ENCODE data around the gene FBXL5. TPM values are rescaled to one million over a fixed set of nuclear protein-coding genes. Genes with fewer than 3 reads are reported as not detected.

The FBXL5 gene
- total RNA-seq, 1 donor from 2014 or later: 32.1 TPM

DNA sequence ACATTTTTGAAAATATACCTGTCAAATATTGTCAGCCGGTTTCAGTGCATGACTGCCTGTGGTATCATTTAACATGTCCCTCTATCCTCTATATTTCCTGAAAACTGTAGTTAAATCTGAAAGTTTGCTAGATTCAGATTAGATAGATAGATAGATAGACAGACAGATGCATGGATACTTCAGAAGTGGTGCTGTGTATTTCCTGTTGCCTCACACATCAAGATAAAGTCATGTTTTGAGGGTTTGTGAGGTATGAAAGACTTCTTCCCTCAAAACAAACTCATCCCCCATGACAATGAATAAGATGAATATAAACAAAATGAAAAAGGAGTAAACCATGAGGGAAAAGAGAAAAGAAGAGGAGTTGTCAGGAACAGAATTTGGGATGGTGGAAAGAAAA, 41.7 kb upstream of the FBXL5 start:
- ChIA-PET CTCF (no interaction called here), POLR2A (no interaction called here)
- H3K4me3 Mint-ChIP-seq: no peak overlapping the region
- H3K27ac Mint-ChIP-seq: no peak overlapping the region
- H3K36me3 Mint-ChIP-seq (ENCODE audit: low read depth): no peaks in the 10 kb centered on the region
- no peak for ATAC-seq (ENCODE audit: low read depth)
- TF ChIP-seq, protein P1, sequence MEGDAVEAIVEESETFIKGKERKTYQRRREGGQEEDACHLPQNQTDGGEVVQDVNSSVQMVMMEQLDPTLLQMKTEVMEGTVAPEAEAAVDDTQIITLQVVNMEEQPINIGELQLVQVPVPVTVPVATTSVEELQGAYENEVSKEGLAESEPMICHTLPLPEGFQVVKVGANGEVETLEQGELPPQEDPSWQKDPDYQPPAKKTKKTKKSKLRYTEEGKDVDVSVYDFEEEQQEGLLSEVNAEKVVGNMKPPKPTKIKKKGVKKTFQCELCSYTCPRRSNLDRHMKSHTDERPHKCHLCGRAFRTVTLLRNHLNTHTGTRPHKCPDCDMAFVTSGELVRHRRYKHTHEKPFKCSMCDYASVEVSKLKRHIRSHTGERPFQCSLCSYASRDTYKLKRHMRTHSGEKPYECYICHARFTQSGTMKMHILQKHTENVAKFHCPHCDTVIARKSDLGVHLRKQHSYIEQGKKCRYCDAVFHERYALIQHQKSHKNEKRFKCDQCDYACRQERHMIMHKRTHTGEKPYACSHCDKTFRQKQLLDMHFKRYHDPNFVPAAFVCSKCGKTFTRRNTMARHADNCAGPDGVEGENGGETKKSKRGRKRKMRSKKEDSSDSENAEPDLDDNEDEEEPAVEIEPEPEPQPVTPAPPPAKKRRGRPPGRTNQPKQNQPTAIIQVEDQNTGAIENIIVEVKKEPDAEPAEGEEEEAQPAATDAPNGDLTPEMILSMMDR (IDR thresholded peaks at IDR 0.05): no peak
- no peaks in the 10 kb centered on the region for H3K4me1 Mint-ChIP-seq
- no peak for DNase-seq
- H3K27me3 Mint-ChIP-seq: peaks cover 12% of the 10 kb centered on the region
- intact Hi-C loops (cut with micrococcal nuclease): no loop called here
- no peaks in the 10 kb centered on the region for H3K9me3 Mint-ChIP-seq

DNA sequence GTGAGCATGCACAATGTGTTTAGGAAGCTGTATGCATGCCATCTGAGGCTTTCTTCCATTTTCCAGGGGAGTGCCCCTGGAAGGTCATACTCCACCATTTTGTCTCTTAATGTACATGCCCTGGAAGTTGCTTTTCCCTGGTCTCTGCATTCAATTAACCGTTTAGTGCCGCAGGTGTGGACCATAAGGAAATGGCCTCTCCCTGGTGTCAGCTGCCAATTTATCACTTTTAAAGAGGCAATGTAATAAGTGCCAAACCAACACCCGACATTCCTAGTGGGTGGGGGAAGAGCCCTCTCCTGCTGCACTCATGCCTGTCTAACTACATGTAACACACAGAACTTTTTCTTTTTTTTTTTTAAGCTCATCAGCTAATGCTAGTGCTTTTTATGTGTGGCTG, 40.6 kb upstream of the FBXL5 start:
- intact Hi-C loops (cut with micrococcal nuclease): no loop called here
- ChIA-PET CTCF (no interaction called here), POLR2A (no interaction called here)
- TF ChIP-seq, protein P1 (IDR thresholded peaks at IDR 0.05): no peak
- peaks cover 12% of the 10 kb centered on the region for H3K27me3 Mint-ChIP-seq
- ATAC-seq (ENCODE audit: low read depth): no peak
- no peak for DNase-seq
- H3K4me3 Mint-ChIP-seq: no peak overlapping the region
- no peaks in the 10 kb centered on the region for H3K9me3 Mint-ChIP-seq
- no peak overlapping the region for H3K27ac Mint-ChIP-seq
- H3K4me1 Mint-ChIP-seq: no peaks in the 10 kb centered on the region
- no peaks in the 10 kb centered on the region for H3K36me3 Mint-ChIP-seq (ENCODE audit: low read depth)

DNA sequence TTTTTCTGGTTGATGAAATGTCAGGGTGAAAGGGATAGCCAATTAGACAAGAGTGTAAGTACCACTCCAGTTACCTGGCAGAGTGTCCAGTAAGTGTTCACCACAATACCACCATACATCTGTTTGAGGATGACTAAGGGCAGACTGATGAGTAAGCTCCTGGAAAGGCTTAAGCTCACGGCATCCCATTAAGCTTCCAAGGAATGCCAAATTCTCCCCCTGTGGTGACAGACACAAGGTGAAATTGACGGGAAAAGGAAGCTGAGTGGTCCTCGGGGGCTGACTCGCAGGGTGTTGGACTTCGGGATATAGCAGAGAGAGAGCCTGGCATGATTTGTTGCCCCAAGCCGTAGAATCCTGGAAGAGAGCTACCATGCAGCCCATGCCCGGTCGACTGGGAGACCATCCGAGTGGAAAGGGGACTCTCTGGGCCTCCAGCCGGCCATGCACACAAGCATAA, 40.1 kb upstream of the FBXL5 start:
- DNase-seq (no peak), ATAC-seq (ENCODE audit: low read depth) (no peak)
- CTCF ChIA-PET: no interaction called here
- intact Hi-C loops (cut with micrococcal nuclease): no loop called here
- TF ChIP-seq, protein P1 (IDR thresholded peaks at IDR 0.05): no peak
- Mint-ChIP-seq H3K4me3 (no peak overlapping the region), H3K4me1 (no peaks in the 10 kb centered on the region), H3K36me3 (ENCODE audit: low read depth) (no peaks in the 10 kb centered on the region), H3K9me3 (no peaks in the 10 kb centered on the region), H3K27me3 (peaks cover 12% of the 10 kb centered on the region), H3K27ac (no peak overlapping the region)
- POLR2A ChIA-PET: no interaction called here

DNA sequence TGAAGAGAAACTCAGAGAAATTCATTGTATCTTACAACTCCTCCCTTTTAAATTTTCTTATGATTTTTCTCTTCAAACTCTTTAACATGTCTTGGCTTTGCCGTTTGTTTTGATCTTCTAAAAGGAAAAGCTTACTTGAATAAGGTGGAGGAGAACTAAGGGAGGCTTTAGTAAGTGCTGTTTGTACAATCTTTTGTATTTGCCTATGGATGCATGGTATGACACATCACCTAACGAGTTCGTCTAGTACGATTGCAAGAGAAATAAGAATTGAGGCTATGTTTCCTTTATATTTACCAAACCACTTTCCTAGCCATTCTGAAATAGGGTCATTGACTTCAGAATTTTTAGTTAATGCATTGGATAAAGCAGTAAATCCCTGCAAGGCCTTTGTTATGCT, 39.3 kb upstream of the FBXL5 start:
- CTCF ChIA-PET: no interaction called here
- H3K9me3 Mint-ChIP-seq: no peaks in the 10 kb centered on the region
- no peak for DNase-seq
- POLR2A ChIA-PET: no interaction called here
- TF ChIP-seq, protein P1 (IDR thresholded peaks at IDR 0.05): no peak
- no peaks in the 10 kb centered on the region for H3K4me1 Mint-ChIP-seq
- peaks cover 6% of the 10 kb centered on the region for H3K27me3 Mint-ChIP-seq
- intact Hi-C loops (cut with micrococcal nuclease): no loop called here
- no peak overlapping the region for H3K4me3 Mint-ChIP-seq
- no peaks in the 10 kb centered on the region for H3K36me3 Mint-ChIP-seq (ENCODE audit: low read depth)
- no peak for ATAC-seq (ENCODE audit: low read depth)
- no peak overlapping the region for H3K27ac Mint-ChIP-seq

DNA sequence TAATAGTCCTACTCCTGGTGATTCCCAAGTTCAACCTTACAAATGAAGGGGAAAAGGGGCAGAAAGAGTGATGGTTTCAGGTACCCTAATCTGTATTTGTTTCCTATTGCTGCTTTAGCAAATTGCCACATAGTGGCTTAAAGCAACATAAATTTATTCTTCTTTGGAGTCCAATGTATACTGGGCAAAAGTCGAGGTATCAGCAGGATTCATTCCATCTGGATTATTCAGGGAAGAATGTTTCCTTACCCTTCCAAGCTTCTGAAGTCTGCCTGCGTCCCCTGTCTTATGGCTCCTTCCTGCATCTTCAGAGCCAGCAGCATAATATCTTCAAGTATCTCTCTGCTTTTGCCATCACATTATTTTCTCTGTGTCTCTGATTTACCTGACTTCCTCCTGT, 37.4 kb upstream of the FBXL5 start:
- Mint-ChIP-seq H3K4me3 (no peak overlapping the region), H3K36me3 (ENCODE audit: low read depth) (peaks cover 11% of the 10 kb centered on the region), H3K27me3 (no peaks in the 10 kb centered on the region), H3K4me1 (no peaks in the 10 kb centered on the region), H3K9me3 (no peaks in the 10 kb centered on the region), H3K27ac (no peak overlapping the region)
- TF ChIP-seq, protein P1 (IDR thresholded peaks at IDR 0.05): no peak
- no peak for ATAC-seq (ENCODE audit: low read depth)
- ChIA-PET POLR2A (no interaction called here), CTCF (no interaction called here)
- DNase-seq: no peak
- intact Hi-C loops (cut with micrococcal nuclease): no loop called here

Measured in activated B cell treated with CpG ODN at 0.5 μM for 24 hours (primary cell).